ENCODE results near the gene SLC38A4.

DNA sequence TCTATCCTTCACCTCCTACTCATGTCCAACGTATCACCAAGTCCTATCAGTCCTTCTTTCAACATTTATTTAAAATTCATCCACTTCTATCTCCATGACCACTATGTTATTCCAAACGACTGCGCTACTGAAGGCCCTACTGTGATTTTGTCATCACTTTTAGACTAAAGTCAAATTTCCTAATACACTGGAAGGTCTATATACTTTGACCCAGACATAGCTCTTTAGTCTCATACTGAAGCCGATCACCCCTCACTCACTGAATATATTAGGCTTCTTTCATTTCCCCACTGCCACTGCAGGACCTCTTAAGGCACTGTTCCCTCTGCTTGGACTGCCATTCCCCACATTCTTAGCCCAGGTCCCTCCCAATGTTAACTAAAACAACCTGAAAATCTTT is 25.6 kb downstream of the SLC38A4 start:
- TF ChIP-seq POLR2A (IDR thresholded peaks at IDR 0.05) = no peak
- TF ChIP-seq POLR2AphosphoS5 (IDR thresholded peaks at IDR 0.05) = no peak
- TF ChIP-seq, protein P1, sequence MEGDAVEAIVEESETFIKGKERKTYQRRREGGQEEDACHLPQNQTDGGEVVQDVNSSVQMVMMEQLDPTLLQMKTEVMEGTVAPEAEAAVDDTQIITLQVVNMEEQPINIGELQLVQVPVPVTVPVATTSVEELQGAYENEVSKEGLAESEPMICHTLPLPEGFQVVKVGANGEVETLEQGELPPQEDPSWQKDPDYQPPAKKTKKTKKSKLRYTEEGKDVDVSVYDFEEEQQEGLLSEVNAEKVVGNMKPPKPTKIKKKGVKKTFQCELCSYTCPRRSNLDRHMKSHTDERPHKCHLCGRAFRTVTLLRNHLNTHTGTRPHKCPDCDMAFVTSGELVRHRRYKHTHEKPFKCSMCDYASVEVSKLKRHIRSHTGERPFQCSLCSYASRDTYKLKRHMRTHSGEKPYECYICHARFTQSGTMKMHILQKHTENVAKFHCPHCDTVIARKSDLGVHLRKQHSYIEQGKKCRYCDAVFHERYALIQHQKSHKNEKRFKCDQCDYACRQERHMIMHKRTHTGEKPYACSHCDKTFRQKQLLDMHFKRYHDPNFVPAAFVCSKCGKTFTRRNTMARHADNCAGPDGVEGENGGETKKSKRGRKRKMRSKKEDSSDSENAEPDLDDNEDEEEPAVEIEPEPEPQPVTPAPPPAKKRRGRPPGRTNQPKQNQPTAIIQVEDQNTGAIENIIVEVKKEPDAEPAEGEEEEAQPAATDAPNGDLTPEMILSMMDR (IDR thresholded peaks at IDR 0.05) = no peak
